Adipocyte (in vitro differentiated cells): ENCODE results near the gene PTPRG.
"Not testable (repeated sequence)": the region's sequence is repeated elsewhere in the genome, so short reads cannot be mapped to it uniquely, and the experiment has no call there.

Source experiments
- DNase-seq: peaks from one replicate; pipeline ENCODE4 v3.0.0-alpha.2; 2015; ENCODE audit warnings: low read depth
- H3K27me3 ChIP-seq: replicated peaks from 2 replicates; pipeline ENCODE4 v1.7.0; 2013; ENCODE audit warnings: mild to moderate bottlenecking, low read length, moderate library complexity; ENCODE audit not compliant: control insufficient read depth, insufficient read depth
- H3K36me3 ChIP-seq: 2 replicates; pipeline ENCODE4 v1.7.0; 2013; ENCODE audit warnings: low read length, mild to moderate bottlenecking, moderate library complexity; ENCODE audit not compliant: control insufficient read depth, insufficient read depth, severe bottlenecking
- H3K4me1 ChIP-seq: 2 replicates; pipeline ENCODE4 v1.7.0; 2013; ENCODE audit warnings: mild to moderate bottlenecking, low read length, moderate library complexity; ENCODE audit not compliant: control insufficient read depth, insufficient read depth
- H3K4me3 ChIP-seq: 2 replicates; pipeline ENCODE4 v1.7.0; 2013; ENCODE audit warnings: mild to moderate bottlenecking, low read length, moderate library complexity
- H3K9ac ChIP-seq: 2 replicates; pipeline ENCODE4 v1.7.0; 2013; ENCODE audit warnings: mild to moderate bottlenecking, low read length, moderate library complexity
- H3K9me3 ChIP-seq: 2 replicates; pipeline ENCODE4 v1.7.0; 2013; ENCODE audit warnings: mild to moderate bottlenecking, low read length, moderate library complexity; ENCODE audit not compliant: control insufficient read depth

Gene PTPRG

GRCh38 chr3:61748288-61748687 lies 186.9 kb downstream of the PTPRG start:
- Histone ChIP-seq H3K9ac (no peak overlapping the region), H3K36me3 (peaks cover 21% of the 10 kb centered on the region), H3K4me1 (no peaks in the 10 kb centered on the region), H3K4me3 (no peak overlapping the region), H3K27me3 (no peaks in the 10 kb centered on the region), H3K9me3 (no peaks in the 10 kb centered on the region)
- DNase-seq, result no peak

- no peak for DNase-seq
- H3K9me3 ChIP-seq, result no peaks in the 10 kb centered on the region
- no peak overlapping the region for H3K4me3 ChIP-seq
- H3K4me1 ChIP-seq, result no peaks in the 10 kb centered on the region
- peaks cover 33% of the 10 kb centered on the region for H3K36me3 ChIP-seq
- no peak overlapping the region for H3K9ac ChIP-seq
- H3K27me3 ChIP-seq, result no peaks in the 10 kb centered on the region
Observed at GRCh38 chr3:61750766-61751165, 189.4 kb downstream of the PTPRG start.

- Histone ChIP-seq H3K27me3 (no peaks in the 10 kb centered on the region), H3K9ac (no peak overlapping the region), H3K36me3 (peaks cover 12% of the 10 kb centered on the region), H3K4me3 (no peak overlapping the region), H3K9me3 (no peaks in the 10 kb centered on the region), H3K4me1 (peaks cover 2% of the 10 kb centered on the region)
- no peak for DNase-seq
Observed at GRCh38 chr3:61758839-61759238, 197.5 kb downstream of the PTPRG start.

GRCh38 chr3:61760783-61761182 lies 199.4 kb downstream of the PTPRG start:
- H3K9ac ChIP-seq, H3K36me3 ChIP-seq, H3K4me3 ChIP-seq, H3K4me1 ChIP-seq, H3K9me3 ChIP-seq, H3K27me3 ChIP-seq, DNase-seq: not testable (repeated sequence)

- H3K27me3 ChIP-seq, result no peaks in the 10 kb centered on the region
- H3K9ac ChIP-seq, result no peak overlapping the region
- no peak for DNase-seq
- no peak overlapping the region for H3K4me3 ChIP-seq
- no peaks in the 10 kb centered on the region for H3K9me3 ChIP-seq
- H3K36me3 ChIP-seq, result no peaks in the 10 kb centered on the region
- H3K4me1 ChIP-seq, result peaks cover 2% of the 10 kb centered on the region
Observed at GRCh38 chr3:61761694-61762430, 200.5 kb downstream of the PTPRG start.

- H3K9me3 ChIP-seq, result no peaks in the 10 kb centered on the region
- no peak overlapping the region for H3K4me3 ChIP-seq
- no peak overlapping the region for H3K9ac ChIP-seq
- DNase-seq, result no peak
- H3K27me3 ChIP-seq, result no peaks in the 10 kb centered on the region
- no peaks in the 10 kb centered on the region for H3K36me3 ChIP-seq
- H3K4me1 ChIP-seq, result peaks cover 12% of the 10 kb centered on the region
Observed at GRCh38 chr3:61765157-61765876, 203.9 kb downstream of the PTPRG start.

GRCh38 chr3:61768284-61769037 lies 207.1 kb downstream of the PTPRG start:
- H3K4me1 ChIP-seq, result peaks cover 24% of the 10 kb centered on the region
- no peaks in the 10 kb centered on the region for H3K36me3 ChIP-seq
- no peak for DNase-seq
- H3K9ac ChIP-seq, result no peak overlapping the region
- no peaks in the 10 kb centered on the region for H3K27me3 ChIP-seq
- no peak overlapping the region for H3K4me3 ChIP-seq
- H3K9me3 ChIP-seq, result no peaks in the 10 kb centered on the region

GRCh38 chr3:61769266-61769990 lies 208.1 kb downstream of the PTPRG start:
- Histone ChIP-seq H3K27me3 (no peaks in the 10 kb centered on the region), H3K9ac (no peak overlapping the region), H3K36me3 (no peaks in the 10 kb centered on the region), H3K4me3 (no peak overlapping the region), H3K9me3 (no peaks in the 10 kb centered on the region), H3K4me1 (peaks cover 31% of the 10 kb centered on the region)
- no peak for DNase-seq

- Histone ChIP-seq H3K4me1 (peaks cover 47% of the 10 kb centered on the region), H3K9me3 (no peaks in the 10 kb centered on the region), H3K9ac (no peak overlapping the region), H3K27me3 (no peaks in the 10 kb centered on the region), H3K36me3 (no peaks in the 10 kb centered on the region), H3K4me3 (no peak overlapping the region)
- no peak for DNase-seq
Observed at GRCh38 chr3:61771976-61772375, 210.6 kb downstream of the PTPRG start.

- H3K4me3 ChIP-seq, result no peak overlapping the region
- no peaks in the 10 kb centered on the region for H3K27me3 ChIP-seq
- H3K36me3 ChIP-seq, result no peaks in the 10 kb centered on the region
- H3K9ac ChIP-seq, result no peak overlapping the region
- no peaks in the 10 kb centered on the region for H3K9me3 ChIP-seq
- peaks cover 52% of the 10 kb centered on the region for H3K4me1 ChIP-seq
- DNase-seq, result peak; percentile 49
Observed at GRCh38 chr3:61772456-61772855, 211.1 kb downstream of the PTPRG start.
